ENCODE data around the gene SERPINA3.

DNA sequence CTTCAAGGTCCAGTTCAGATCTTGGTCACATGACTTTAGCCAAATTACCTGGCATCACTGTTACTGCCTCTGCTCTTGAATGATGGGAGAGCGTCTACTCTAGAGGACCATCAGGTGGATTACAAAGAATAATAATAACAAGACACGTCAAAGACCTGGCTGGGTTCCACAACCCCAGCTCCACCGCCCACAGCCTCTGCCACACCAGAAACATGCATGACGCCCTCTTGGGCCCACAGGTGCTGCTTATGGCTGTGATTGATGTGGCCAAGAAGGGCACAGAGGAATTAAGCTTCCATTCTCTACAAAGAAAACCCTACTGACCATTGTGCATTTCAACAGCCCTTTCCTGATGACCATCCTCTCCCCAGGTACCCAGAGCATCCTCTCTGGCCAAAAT, 18.2 kb downstream of the SERPINA3 start:
- TF ChIP-seq CTCF (IDR thresholded peaks at IDR 0.05) (no peak), POLR2AphosphoS5 (IDR thresholded peaks at IDR 0.05) (no peak), POLR2A (IDR thresholded peaks at IDR 0.05) (no peak), EP300 (IDR thresholded peaks at IDR 0.05) (no peak)

Measured in sigmoid colon (tissue), 4 donors.